Trophoblast cell (in vitro differentiated cells and primary cell): ENCODE data around the gene OR4D1.

Experiments used
- DNase-seq, 2 donors: peaks; one replicate each; pipeline ENCODE4 v3.0.0-alpha.2; 2016
- H2AFZ ChIP-seq: 2 replicates; pipeline ENCODE4 v1.6.1; 2013; ENCODE audit warnings: low read length, moderate library complexity, mild to moderate bottlenecking; ENCODE audit not compliant: insufficient read depth, poor library complexity
- H2AK5ac ChIP-seq: 2 replicates; pipeline ENCODE4 v1.6.1; 2013; ENCODE audit warnings: mild to moderate bottlenecking, low read length
- H2BK120ac ChIP-seq: 2 replicates; pipeline ENCODE4 v1.6.1; 2013; ENCODE audit warnings: low read length, mild to moderate bottlenecking, moderate library complexity; ENCODE audit not compliant: insufficient read depth, poor library complexity
- H2BK12ac ChIP-seq: 2 replicates; pipeline ENCODE4 v1.6.1; 2013; ENCODE audit warnings: mild to moderate bottlenecking, low read length, moderate library complexity
- H2BK5ac ChIP-seq: 2 replicates; pipeline ENCODE4 v1.6.1; 2013; ENCODE audit warnings: low read length, low read depth, moderate library complexity, mild to moderate bottlenecking; ENCODE audit not compliant: poor library complexity
- H3K14ac ChIP-seq: 2 replicates; pipeline ENCODE4 v1.6.1; 2013; ENCODE audit warnings: mild to moderate bottlenecking, low read length
- H3K18ac ChIP-seq: 2 replicates; pipeline ENCODE4 v1.6.1; 2013; ENCODE audit warnings: mild to moderate bottlenecking, low read length
- H3K23ac ChIP-seq: 2 replicates; pipeline ENCODE4 v1.6.1; 2013; ENCODE audit warnings: low read length
- H3K27ac ChIP-seq: 2 replicates; pipeline ENCODE4 v1.5.1; 2013; ENCODE audit warnings: low read depth, mild to moderate bottlenecking, inconsistent platforms, low read length, moderate library complexity
- H3K27me3 ChIP-seq: 2 replicates; pipeline ENCODE4 v1.6.1; 2013; ENCODE audit warnings: inconsistent platforms, mild to moderate bottlenecking, low read length, moderate library complexity; ENCODE audit not compliant: insufficient read depth
- H3K36me3 ChIP-seq, 2 experiments: 1 replicate in 1 of 2; 2 replicates in 1 of 2; pipeline ENCODE4 v1.6.1; 2013; ENCODE audit warnings: low read length in 2 of 2, mild to moderate bottlenecking in 2 of 2, moderate library complexity in 1 of 2; ENCODE audit not compliant: insufficient read depth in 2 of 2, control insufficient read depth in 1 of 2
- H3K4ac ChIP-seq: 2 replicates; pipeline ENCODE4 v1.6.1; 2013; ENCODE audit warnings: low read depth, mild to moderate bottlenecking, low read length, moderate library complexity
- H3K4me1 ChIP-seq, 2 experiments: 1 replicate in 1 of 2; 2 replicates in 1 of 2; pipeline ENCODE4 v1.6.1; 2013; ENCODE audit warnings: low read length in 2 of 2, mild to moderate bottlenecking in 2 of 2, moderate library complexity in 1 of 2; ENCODE audit not compliant: insufficient read depth in 2 of 2, control insufficient read depth in 1 of 2
- H3K4me2 ChIP-seq: 2 replicates; pipeline ENCODE4 v1.6.1; 2013; ENCODE audit warnings: inconsistent platforms, mild to moderate bottlenecking, low read length, moderate library complexity
- H3K4me3 ChIP-seq: 2 replicates; pipeline ENCODE4 v1.5.1; 2013; ENCODE audit warnings: mild to moderate bottlenecking, low read depth, low read length, inconsistent platforms
- H3K79me1 ChIP-seq: one replicate; pipeline ENCODE4 v1.6.1; 2013; ENCODE audit warnings: low read length
- H3K79me2 ChIP-seq: 2 replicates; pipeline ENCODE4 v1.6.1; 2013; ENCODE audit warnings: low read length, mild to moderate bottlenecking; ENCODE audit not compliant: control insufficient read depth, insufficient read depth, poor library complexity
- H3K9ac ChIP-seq: 2 replicates; pipeline ENCODE4 v1.6.1; 2013; ENCODE audit warnings: mild to moderate bottlenecking, low read length
- H3K9me3 ChIP-seq: 2 replicates; pipeline ENCODE4 v1.6.1; 2013; ENCODE audit warnings: low read depth, mild to moderate bottlenecking, control low read depth, inconsistent platforms, low read length; ENCODE audit not compliant: insufficient read depth
- H4K12ac ChIP-seq: 2 replicates; pipeline ENCODE4 v1.6.1; 2013; ENCODE audit warnings: low read depth, mild to moderate bottlenecking, low read length, moderate library complexity
- H4K8ac ChIP-seq: 2 replicates; pipeline ENCODE4 v1.6.1; 2013; ENCODE audit warnings: low read depth, mild to moderate bottlenecking, low read length, moderate library complexity
- H4K91ac ChIP-seq: one replicate; pipeline ENCODE4 v1.6.1; 2013; ENCODE audit warnings: low read depth, mild to moderate bottlenecking, low read length, moderate library complexity
- WGBS: extraction: QIAGEN DNeasy Blood & Tissue Kit; methylation state at CpG from one replicate; pipeline ENCODE4 v1.1.7; 2013; ENCODE audit warnings: missing lambda C conversion rate; ENCODE audit not compliant: insufficient read length, insufficient coverage; ENCODE audit errors: extremely low coverage; 5-methylcytosine and 5-hydroxymethylcytosine counted together

Gene OR4D1

DNA sequence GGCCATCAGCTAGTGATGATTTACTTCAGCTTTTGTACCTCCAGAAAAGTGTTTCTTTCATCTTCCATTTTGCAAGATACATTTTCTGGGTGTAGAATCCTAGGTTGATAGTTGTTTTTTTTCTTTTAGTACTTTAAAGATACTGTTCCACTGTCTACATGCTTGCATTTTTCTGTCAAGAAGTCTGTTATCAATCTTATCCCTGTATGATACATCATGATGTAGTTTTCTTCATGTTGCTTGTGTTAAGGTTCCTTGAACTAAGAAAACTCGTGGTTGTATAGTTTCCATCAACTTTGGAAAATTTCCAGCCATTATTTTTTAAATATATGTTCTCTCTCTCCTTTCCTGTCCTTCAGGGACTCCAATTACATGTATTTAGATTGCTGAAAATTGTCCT, 40.9 kb upstream of the OR4D1 start:
- no CpG with 5 or more reads among the region's 1 CpG for WGBS
- no peaks in the 10 kb centered on the region for H3K27me3 ChIP-seq
- no peak overlapping the region for H3K27ac ChIP-seq

DNA sequence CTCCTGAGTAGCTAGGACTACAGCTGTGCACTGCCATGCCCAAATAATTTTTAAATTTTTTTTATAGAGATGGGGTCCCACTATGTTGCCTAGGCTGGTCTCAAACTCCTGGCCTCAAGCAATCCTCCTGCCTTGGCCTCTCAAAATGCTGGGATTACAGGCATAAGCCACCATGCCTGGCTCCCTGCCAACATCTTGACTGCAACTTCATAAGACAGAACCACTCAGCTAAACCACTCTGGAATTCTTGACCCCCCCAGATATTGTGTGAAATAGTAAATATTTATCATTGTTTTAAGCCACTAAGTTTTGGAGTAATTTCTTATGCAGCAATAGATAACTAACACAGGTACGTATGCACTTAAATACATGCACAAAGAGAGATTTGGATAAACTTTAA, 39.0 kb upstream of the OR4D1 start:
- no peaks in the 10 kb centered on the region for H3K79me2 ChIP-seq
- H3K27ac ChIP-seq = no peak overlapping the region
- H3K4me1 ChIP-seq = no peaks in the 10 kb centered on the region
- H3K9ac ChIP-seq = no peak overlapping the region
- H3K14ac ChIP-seq = no peak overlapping the region
- H2BK120ac ChIP-seq = no peak overlapping the region
- H3K36me3 ChIP-seq = no peaks in the 10 kb centered on the region
- H3K4me3 ChIP-seq = no peak overlapping the region
- no peak overlapping the region for H3K4me2 ChIP-seq
- DNase-seq = no peak
- H3K18ac ChIP-seq = no peak overlapping the region
- no peak overlapping the region for H2BK12ac ChIP-seq
- no peak overlapping the region for H2AK5ac ChIP-seq
- H4K91ac ChIP-seq = no peak overlapping the region
- H3K4ac ChIP-seq = no peak overlapping the region
- no peak overlapping the region for H2BK5ac ChIP-seq
- H3K23ac ChIP-seq = no peak overlapping the region
- H2AFZ ChIP-seq = no peak overlapping the region
- no peaks in the 10 kb centered on the region for H3K27me3 ChIP-seq
- H3K79me1 ChIP-seq = no peaks in the 10 kb centered on the region
- no peak overlapping the region for H4K12ac ChIP-seq
- no peaks in the 10 kb centered on the region for H3K9me3 ChIP-seq
- H4K8ac ChIP-seq = no peak overlapping the region
- WGBS = no CpG with 5 or more reads among the region's 1 CpG

More for the DNA sequence above, 40.9 kb upstream of the OR4D1 start:
- Histone ChIP-seq H3K4me3 (no peak overlapping the region), H2AK5ac (no peak overlapping the region), H3K4me2 (no peak overlapping the region), H4K91ac (no peak overlapping the region), H3K9ac (no peak overlapping the region), H2BK12ac (no peak overlapping the region), H3K4me1 (no peaks in the 10 kb centered on the region), H2BK120ac (no peak overlapping the region), H3K9me3 (no peaks in the 10 kb centered on the region), H4K8ac (no peak overlapping the region), H3K4ac (no peak overlapping the region), H3K79me2 (no peaks in the 10 kb centered on the region), H3K79me1 (no peaks in the 10 kb centered on the region), H4K12ac (no peak overlapping the region), H3K36me3 (no peaks in the 10 kb centered on the region), H3K18ac (no peak overlapping the region), H2AFZ (no peak overlapping the region), H3K23ac (no peak overlapping the region), H3K14ac (no peak overlapping the region), H2BK5ac (no peak overlapping the region)
- no peak for DNase-seq

GRCh38 chr17:58110012-58110411, 38.2 kb upstream of the OR4D1 start:
- no peak overlapping the region for H4K91ac ChIP-seq
- H3K79me2 ChIP-seq = no peaks in the 10 kb centered on the region
- DNase-seq = no peak
- H3K9me3 ChIP-seq = no peaks in the 10 kb centered on the region
- no peak overlapping the region for H2BK12ac ChIP-seq
- no peak overlapping the region for H3K9ac ChIP-seq
- H3K4ac ChIP-seq = no peak overlapping the region
- H4K12ac ChIP-seq = no peak overlapping the region
- H3K14ac ChIP-seq = no peak overlapping the region
- WGBS = no CpG with 5 or more reads among the region's 5 CpGs
- H3K23ac ChIP-seq = no peak overlapping the region
- no peak overlapping the region for H3K4me2 ChIP-seq
- no peak overlapping the region for H2AFZ ChIP-seq
- no peak overlapping the region for H2AK5ac ChIP-seq
- H3K27me3 ChIP-seq = no peaks in the 10 kb centered on the region
- no peaks in the 10 kb centered on the region for H3K36me3 ChIP-seq
- H3K27ac ChIP-seq = no peak overlapping the region
- no peak overlapping the region for H2BK5ac ChIP-seq
- no peaks in the 10 kb centered on the region for H3K79me1 ChIP-seq
- H4K8ac ChIP-seq = no peak overlapping the region
- H2BK120ac ChIP-seq = no peak overlapping the region
- H3K18ac ChIP-seq = no peak overlapping the region
- no peaks in the 10 kb centered on the region for H3K4me1 ChIP-seq
- H3K4me3 ChIP-seq = no peak overlapping the region

- no CpG with 5 or more reads among the region's 3 CpGs for WGBS
- no peak overlapping the region for H2BK120ac ChIP-seq
- H3K79me2 ChIP-seq = no peaks in the 10 kb centered on the region
- no peak overlapping the region for H2AFZ ChIP-seq
- no peaks in the 10 kb centered on the region for H3K79me1 ChIP-seq
- no peak overlapping the region for H3K4me3 ChIP-seq
- no peak overlapping the region for H3K9ac ChIP-seq
- H4K91ac ChIP-seq = no peak overlapping the region
- no peak overlapping the region for H3K18ac ChIP-seq
- no peak overlapping the region for H2AK5ac ChIP-seq
- no peak overlapping the region for H3K27ac ChIP-seq
- no peak overlapping the region for H3K14ac ChIP-seq
- H3K23ac ChIP-seq = no peak overlapping the region
- no peak overlapping the region for H3K4me2 ChIP-seq
- H3K27me3 ChIP-seq = no peaks in the 10 kb centered on the region
- no peak overlapping the region for H4K8ac ChIP-seq
- H3K36me3 ChIP-seq = no peaks in the 10 kb centered on the region
- no peaks in the 10 kb centered on the region for H3K9me3 ChIP-seq
- H4K12ac ChIP-seq = no peak overlapping the region
- H3K4me1 ChIP-seq = no peaks in the 10 kb centered on the region
- H2BK12ac ChIP-seq = no peak overlapping the region
- DNase-seq = no peak
- H2BK5ac ChIP-seq = no peak overlapping the region
- H3K4ac ChIP-seq = no peak overlapping the region
These were observed 36.5 kb upstream of the OR4D1 start for GRCh38 chr17:58111676-58112075.
